Vagina (tissue), 2 donors: Measurements from ENCODE around the gene RUNDC1. TPM values are rescaled to one million over a fixed set of nuclear protein-coding genes. Genes with fewer than 3 reads are reported as not detected.
A peak's percentile ranks its signal among the peaks of the same experiment; 100 is the strongest.
"Not testable (repeated sequence)": the region's sequence is repeated elsewhere in the genome, so short reads cannot be mapped to it uniquely, and the experiment has no call there.

Source experiments
- DNase-seq, 2 donors: peaks; one replicate each; pipeline ENCODE4 v3.0.0-alpha.2; 2017; ENCODE audit errors: extremely low spot score in 2 of 2
- H3K27ac ChIP-seq: fragments of 200-600 bp; sonication (generic); one replicate; pipeline ENCODE4 v1.5.1; 2019
- H3K27me3 ChIP-seq: fragments of 200-600 bp; sonication (generic); one replicate; pipeline ENCODE4 v1.5.1; 2019
- H3K36me3 ChIP-seq, 2 donors: fragments of 200-600 bp; sonication (generic); one replicate each; pipeline ENCODE4 v1.5.1; 2017 to 2019
- H3K4me1 ChIP-seq: fragments of 200-600 bp; sonication (generic); one replicate; pipeline ENCODE4 v1.5.1; 2019
- H3K4me3 ChIP-seq, 2 donors: fragments of 200-600 bp; sonication (generic); 1 replicate in 1 of 2; 2 replicates in 1 of 2; pipeline ENCODE4 v1.5.1; 2016 to 2019
- H3K9me3 ChIP-seq: fragments of 200-600 bp; sonication (generic); one replicate; pipeline ENCODE4 v1.5.1; 2019
- POLR2A ChIP-seq, 2 donors: fragments of 450-650 bp; IDR thresholded peaks; one replicate each; pipeline ENCODE4 v1.6.1; 2017; ENCODE audit warnings: antibody characterized with exemption in 2 of 2, mild to moderate bottlenecking in 2 of 2, moderate library complexity in 2 of 2
- POLR2AphosphoS5 ChIP-seq, 2 donors: sonication (generic); formaldehyde crosslinking; IDR thresholded peaks; one replicate each; pipeline ENCODE4 v1.9.0; 2017; ENCODE audit warnings: antibody characterized with exemption in 2 of 2, mild to moderate bottlenecking in 2 of 2, low read depth in 1 of 2; ENCODE audit not compliant: insufficient read depth in 1 of 2
- intact Hi-C: fragments of 100-400 bp; cut with DNase I; formaldehyde crosslinking; loops from one replicate; pipeline ENCODE4 v1.15.1; 2023
- total RNA-seq: library from RNA; depleted of rRNA; stranded (reverse); fragments of >200 nt; gene quantifications from one replicate; pipeline ENCODE4 v1.2.3, GENCODE V29; 2016
- TF ChIP-seq, protein P1 (sequence below), 3 experiments: fragments of 450-650 bp in 2 of 3; fragments of 200-600 bp in 1 of 3; sonication (generic) in 1 of 3; IDR thresholded peaks; one replicate each; pipeline ENCODE4 v1.5.1; 2017 to 2019; ENCODE audit warnings: antibody characterized with exemption in 3 of 3, mild to moderate bottlenecking in 2 of 3, moderate library complexity in 2 of 3

Gene RUNDC1
- total RNA-seq, 1 donor from 2014 or later: 21.4 TPM

DNA sequence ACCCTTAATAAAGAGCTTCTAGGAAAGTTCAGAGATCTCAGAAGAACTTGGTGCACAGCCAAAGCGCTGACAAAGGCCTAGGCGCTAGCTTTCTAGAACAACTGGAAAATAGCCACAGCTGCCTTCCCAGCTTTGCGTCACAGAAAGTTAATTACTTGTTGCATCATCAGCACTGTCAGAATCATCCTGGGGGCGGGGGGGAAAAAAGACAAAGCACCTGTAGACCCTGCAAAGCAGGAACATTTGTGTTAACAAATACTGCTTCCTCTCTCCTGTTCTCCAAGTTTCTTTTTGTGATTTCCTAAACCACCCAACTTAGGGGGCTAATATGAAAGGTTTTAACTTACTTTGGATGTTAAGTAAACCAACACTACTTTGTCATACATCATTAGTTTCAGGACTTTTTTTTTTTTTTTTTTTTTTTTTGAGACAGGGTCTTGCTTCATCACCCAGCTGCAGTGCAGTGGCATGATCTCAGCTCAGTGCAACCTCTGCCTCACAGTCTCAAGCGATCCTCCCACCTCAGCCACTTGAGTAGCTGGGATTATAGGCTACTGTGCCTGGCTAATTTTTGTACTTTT, 11.3 kb upstream of the RUNDC1 start:
- Histone ChIP-seq H3K27ac (no peak overlapping the region), H3K27me3 (no peaks in the 10 kb centered on the region), H3K36me3 (no peaks in the 10 kb centered on the region), H3K9me3 (no peaks in the 10 kb centered on the region), H3K4me3 (no peak overlapping the region), H3K4me1 (no peaks in the 10 kb centered on the region)
- TF ChIP-seq, protein P1, sequence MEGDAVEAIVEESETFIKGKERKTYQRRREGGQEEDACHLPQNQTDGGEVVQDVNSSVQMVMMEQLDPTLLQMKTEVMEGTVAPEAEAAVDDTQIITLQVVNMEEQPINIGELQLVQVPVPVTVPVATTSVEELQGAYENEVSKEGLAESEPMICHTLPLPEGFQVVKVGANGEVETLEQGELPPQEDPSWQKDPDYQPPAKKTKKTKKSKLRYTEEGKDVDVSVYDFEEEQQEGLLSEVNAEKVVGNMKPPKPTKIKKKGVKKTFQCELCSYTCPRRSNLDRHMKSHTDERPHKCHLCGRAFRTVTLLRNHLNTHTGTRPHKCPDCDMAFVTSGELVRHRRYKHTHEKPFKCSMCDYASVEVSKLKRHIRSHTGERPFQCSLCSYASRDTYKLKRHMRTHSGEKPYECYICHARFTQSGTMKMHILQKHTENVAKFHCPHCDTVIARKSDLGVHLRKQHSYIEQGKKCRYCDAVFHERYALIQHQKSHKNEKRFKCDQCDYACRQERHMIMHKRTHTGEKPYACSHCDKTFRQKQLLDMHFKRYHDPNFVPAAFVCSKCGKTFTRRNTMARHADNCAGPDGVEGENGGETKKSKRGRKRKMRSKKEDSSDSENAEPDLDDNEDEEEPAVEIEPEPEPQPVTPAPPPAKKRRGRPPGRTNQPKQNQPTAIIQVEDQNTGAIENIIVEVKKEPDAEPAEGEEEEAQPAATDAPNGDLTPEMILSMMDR (IDR thresholded peaks at IDR 0.05): no peak
- TF ChIP-seq POLR2A (IDR thresholded peaks at IDR 0.05) (no peak), POLR2AphosphoS5 (IDR thresholded peaks at IDR 0.05; ENCODE audit: insufficient read depth in 1 of 2, low read depth in 1 of 2) (no peak)
- intact Hi-C loops: no loop called here
- no peak for DNase-seq

DNA sequence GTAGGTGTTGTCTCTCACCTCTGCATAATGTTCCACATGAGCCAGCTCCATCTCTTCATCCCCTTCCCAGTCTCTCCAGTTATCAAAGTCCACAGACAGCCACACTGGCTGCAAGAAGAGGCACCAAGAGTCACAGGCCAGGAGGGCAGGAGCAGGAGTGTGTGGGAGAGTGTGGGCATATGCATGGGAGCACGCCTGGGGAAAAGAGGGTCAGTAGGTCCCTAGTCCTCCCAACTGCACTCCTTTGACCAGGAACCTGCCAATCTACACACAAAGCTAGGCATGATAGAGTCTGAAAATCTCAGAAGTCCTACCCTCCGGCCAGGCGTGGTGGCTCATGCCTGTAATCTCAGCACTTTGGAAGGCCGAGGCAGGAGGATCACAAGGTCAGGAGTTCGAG, 8.8 kb upstream of the RUNDC1 start:
- H3K36me3 ChIP-seq: no peaks in the 10 kb centered on the region
- TF ChIP-seq, protein P1 (IDR thresholded peaks at IDR 0.05): no peak
- TF ChIP-seq POLR2A (IDR thresholded peaks at IDR 0.05) (no peak), POLR2AphosphoS5 (IDR thresholded peaks at IDR 0.05; ENCODE audit: insufficient read depth in 1 of 2, low read depth in 1 of 2) (no peak)

DNA sequence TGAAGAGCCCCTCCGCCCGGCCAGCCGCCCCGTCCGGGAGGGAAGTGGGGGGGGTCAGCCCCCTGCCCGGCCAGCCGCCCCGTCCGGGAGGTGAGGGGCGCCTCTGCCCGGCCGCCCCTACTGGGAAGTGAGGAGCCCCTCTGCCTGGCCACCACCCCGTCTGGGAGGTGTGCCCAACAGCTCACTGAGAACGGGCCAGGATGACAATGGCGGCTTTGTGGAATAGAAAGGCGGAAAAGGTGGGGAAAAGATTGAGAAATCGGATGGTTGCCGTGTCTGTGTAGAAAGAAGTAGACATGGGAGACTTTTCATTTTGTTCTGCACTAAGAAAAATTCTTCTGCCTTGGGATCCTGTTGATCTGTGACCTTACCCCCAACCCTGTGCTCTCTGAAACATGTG, 7.0 kb upstream of the RUNDC1 start:
- H3K9me3 ChIP-seq, intact Hi-C loops, H3K27me3 ChIP-seq, H3K4me3 ChIP-seq, H3K27ac ChIP-seq, H3K4me1 ChIP-seq, DNase-seq, H3K36me3 ChIP-seq: not testable (repeated sequence)

More for the DNA sequence above, 8.8 kb upstream of the RUNDC1 start:
- no peak overlapping the region for H3K4me3 ChIP-seq
- H3K27me3 ChIP-seq: no peaks in the 10 kb centered on the region
- H3K27ac ChIP-seq: no peak overlapping the region
- H3K9me3 ChIP-seq: no peaks in the 10 kb centered on the region
- no peak for DNase-seq
- no peaks in the 10 kb centered on the region for H3K4me1 ChIP-seq
- intact Hi-C loops: no loop called here

DNA sequence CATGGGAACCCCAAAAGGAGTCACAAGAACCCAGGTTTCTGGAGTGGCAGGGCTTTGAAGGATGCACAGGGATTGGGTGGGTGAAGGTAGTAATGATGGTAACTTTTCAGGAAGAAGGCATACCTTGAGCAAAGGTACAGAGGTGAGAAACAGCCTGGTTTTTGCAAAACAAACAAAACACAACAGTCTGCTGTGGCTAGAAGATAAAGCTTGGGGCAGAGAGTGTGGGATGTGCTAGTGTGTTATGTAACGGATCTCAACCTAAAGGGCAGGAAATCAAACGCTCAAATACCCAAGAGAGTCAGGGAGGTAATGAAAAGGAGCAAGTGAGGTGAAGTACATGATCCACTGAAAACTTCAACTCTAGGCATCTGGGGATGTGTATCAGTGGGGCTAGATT, 5.1 kb upstream of the RUNDC1 start:
- DNase-seq: no peak
- H3K4me1 ChIP-seq: peaks cover 9% of the 10 kb centered on the region
- H3K36me3 ChIP-seq: no peaks in the 10 kb centered on the region
- no peaks in the 10 kb centered on the region for H3K27me3 ChIP-seq
- intact Hi-C loops: no loop called here
- H3K27ac ChIP-seq: no peak overlapping the region
- no peak overlapping the region for H3K4me3 ChIP-seq
- no peaks in the 10 kb centered on the region for H3K9me3 ChIP-seq
- TF ChIP-seq POLR2AphosphoS5 (IDR thresholded peaks at IDR 0.05; ENCODE audit: insufficient read depth in 1 of 2, low read depth in 1 of 2): no peak
- TF ChIP-seq, protein P1 (IDR thresholded peaks at IDR 0.05): no peak
- no peak for TF ChIP-seq POLR2A (IDR thresholded peaks at IDR 0.05)

DNA sequence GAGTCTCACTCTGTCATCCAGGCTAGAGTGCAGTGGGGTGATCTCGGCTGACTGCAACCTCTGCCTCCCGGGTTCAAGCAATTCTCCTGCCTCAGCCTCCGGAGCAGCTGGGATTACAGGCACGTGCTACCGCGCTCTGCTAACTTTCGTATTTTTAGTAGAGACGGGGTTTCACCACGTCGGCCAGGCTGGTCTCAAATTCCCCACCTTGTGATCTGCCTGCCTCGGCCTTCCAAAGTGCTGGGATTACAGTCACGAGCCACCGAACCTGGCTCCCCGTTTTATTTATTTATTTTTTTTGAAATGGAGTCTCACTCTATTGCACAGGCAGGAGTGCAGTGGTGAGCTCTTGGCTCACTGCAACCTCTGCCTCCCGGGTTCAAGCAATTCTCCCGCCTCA, 4.7 kb upstream of the RUNDC1 start:
- H3K27me3 ChIP-seq, H3K36me3 ChIP-seq, H3K9me3 ChIP-seq, H3K4me3 ChIP-seq, intact Hi-C loops, H3K27ac ChIP-seq, DNase-seq: not testable (repeated sequence)
- peaks cover 10% of the 10 kb centered on the region for H3K4me1 ChIP-seq

DNA sequence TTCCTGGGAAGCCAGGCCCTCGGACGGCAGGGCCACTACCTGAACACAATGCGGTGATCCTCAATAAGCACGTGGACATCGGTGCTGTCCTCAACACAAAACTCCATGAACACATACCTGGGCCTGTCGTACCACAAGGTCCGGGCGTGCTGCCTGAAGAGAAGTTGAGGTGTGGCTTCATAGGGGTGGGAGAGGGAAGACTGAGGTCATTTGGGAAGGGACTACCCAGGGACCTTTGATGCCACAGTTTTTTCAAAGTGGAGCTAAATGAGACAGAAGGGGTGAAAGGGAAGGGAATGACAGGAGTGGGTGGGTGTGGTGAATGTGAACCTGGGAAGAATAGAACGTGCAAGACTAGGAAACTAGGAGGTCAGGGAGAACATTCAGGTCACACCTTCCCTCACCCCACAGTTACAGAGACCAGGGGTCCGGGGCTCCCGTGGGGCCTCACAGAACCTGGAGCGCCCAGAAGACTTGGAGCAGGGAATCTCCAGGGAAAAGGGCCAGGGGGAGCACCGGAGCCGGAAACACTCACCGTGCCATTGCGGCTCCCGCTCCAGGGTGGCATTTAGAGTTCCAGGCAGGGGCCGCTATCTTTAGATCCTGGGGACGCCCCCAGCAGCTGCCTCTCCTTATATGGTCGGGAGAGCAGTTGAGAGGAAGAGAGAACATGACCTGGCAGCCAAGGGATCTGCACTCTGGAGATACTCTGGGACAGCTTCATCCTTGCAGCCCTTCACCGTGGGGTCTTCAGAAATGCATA, 673 bp upstream of the RUNDC1 start, which contains the start of gene PTGES3L:
Gene PTGES3L (minus strand): TSS at position 570 of the 763 bp plus-strand sequence. CDS start 27 bp downstream, at position 543.
- TF ChIP-seq, protein P1 (IDR thresholded peaks at IDR 0.05): no peak
- no peak for TF ChIP-seq POLR2AphosphoS5 (IDR thresholded peaks at IDR 0.05; ENCODE audit: insufficient read depth in 1 of 2, low read depth in 1 of 2)
- no peak for TF ChIP-seq POLR2A (IDR thresholded peaks at IDR 0.05)
- H3K27ac ChIP-seq: peak within 1 kb of the TSS; percentile 68
- intact Hi-C loops: no loop called here
- peaks cover 26% of the 10 kb centered on the region for H3K4me1 ChIP-seq
- H3K36me3 ChIP-seq: no peaks in the 10 kb centered on the region
- H3K9me3 ChIP-seq: no peaks in the 10 kb centered on the region
- peak within 1 kb of the TSS; percentile 77 to 88 for H3K4me3 ChIP-seq
- H3K27me3 ChIP-seq: no peaks in the 10 kb centered on the region
- DNase-seq: no peak
